Osteoblast (primary cell): ENCODE results near the gene CASQ2. TPM values are rescaled to one million over a fixed set of nuclear protein-coding genes. Genes with fewer than 3 reads are reported as not detected.

Experiments used
- DNase-seq: peaks from one replicate; pipeline ENCODE4 v3.0.0; 2011; ENCODE audit warnings: low spot score, mixed read lengths; ENCODE audit not compliant: insufficient read length; ENCODE audit errors: missing footprints
- H2AFZ ChIP-seq: 2 replicates; pipeline ENCODE4 v1.6.0; 2011; ENCODE audit warnings: mild to moderate bottlenecking, low read length
- H3K27ac ChIP-seq: 2 replicates; pipeline ENCODE4 v1.5.1; 2011; ENCODE audit warnings: mild to moderate bottlenecking, low read depth, low read length, moderate library complexity
- H3K27me3 ChIP-seq: 2 replicates; pipeline ENCODE4 v1.6.0; 2012; ENCODE audit warnings: mild to moderate bottlenecking, control low read depth, inconsistent platforms, low read length, moderate library complexity; ENCODE audit not compliant: insufficient read depth
- H3K36me3 ChIP-seq: 2 replicates; pipeline ENCODE4 v1.5.1; 2011; ENCODE audit warnings: mild to moderate bottlenecking, low read length, control low read depth, moderate library complexity; ENCODE audit not compliant: insufficient read depth
- H3K4me1 ChIP-seq: 2 replicates; pipeline ENCODE4 v1.5.1; 2011; ENCODE audit warnings: mild to moderate bottlenecking, low read length, control low read depth, moderate library complexity; ENCODE audit not compliant: insufficient read depth
- H3K4me2 ChIP-seq: 2 replicates; pipeline ENCODE4 v1.6.0; 2011; ENCODE audit warnings: mild to moderate bottlenecking, low read length; ENCODE audit not compliant: insufficient read depth
- H3K4me3 ChIP-seq: fragments of 200-600 bp; sonication (generic); 3 replicates; pipeline ENCODE4 v1.5.1; 2012; ENCODE audit warnings: mild to moderate bottlenecking, low read length, inconsistent platforms; ENCODE audit not compliant: insufficient read depth
- H3K79me2 ChIP-seq: 2 replicates; pipeline ENCODE4 v1.6.0; 2012; ENCODE audit warnings: mild to moderate bottlenecking, low read length, control low read depth, inconsistent platforms; ENCODE audit not compliant: insufficient read depth
- H3K9me3 ChIP-seq: 2 replicates; pipeline ENCODE4 v1.5.1; 2011; ENCODE audit warnings: low read depth, low read length, control low read depth
- H4K20me1 ChIP-seq: 2 replicates; pipeline ENCODE4 v1.6.0; 2012; ENCODE audit warnings: mild to moderate bottlenecking, low read length, control low read depth; ENCODE audit not compliant: insufficient read depth
- CTCF ChIP-seq: IDR thresholded peaks from 2 replicates; pipeline ENCODE4 v1.5.1; 2011; ENCODE audit warnings: mild to moderate bottlenecking, low read depth, low read length, moderate library complexity; ENCODE audit errors: extremely low read depth
- total RNA-seq: library from RNA; depleted of rRNA; stranded (reverse); fragments of >200 nt; gene quantifications from 2 replicates; pipeline ENCODE4 v1.2.3, GENCODE V29; 2012

CASQ2 gene
- total RNA-seq: not detected in 2 replicates

GRCh38 chr1:115768549-115768948 lies at the start of gene CASQ2:
Gene CASQ2 (minus strand): TSS chr1:115768714. CDS start chr1:115768541, 173 bp downstream.
- TF ChIP-seq CTCF: no peak
- H3K9me3 ChIP-seq: no peaks in the 10 kb centered on the region
- H3K27me3 ChIP-seq: peaks cover 3% of the 10 kb centered on the region
- H3K4me1 ChIP-seq: peaks cover 4% of the 10 kb centered on the region
- no peak within 1 kb of the TSS for H3K27ac ChIP-seq
- no peaks in the 10 kb centered on the region for H3K79me2 ChIP-seq
- H2AFZ ChIP-seq: no peak within 1 kb of the TSS
- no peaks in the 10 kb centered on the region for H4K20me1 ChIP-seq
- H3K4me2 ChIP-seq: no peak within 1 kb of the TSS
- H3K4me3 ChIP-seq: no peak within 1 kb of the TSS
- no peak for DNase-seq
- no peaks in the 10 kb centered on the region for H3K36me3 ChIP-seq

- H3K27me3 ChIP-seq: peaks cover 10% of the 10 kb centered on the region
- no peaks in the 10 kb centered on the region for H4K20me1 ChIP-seq
- H3K79me2 ChIP-seq: no peaks in the 10 kb centered on the region
- H3K9me3 ChIP-seq: no peaks in the 10 kb centered on the region
- no peak for TF ChIP-seq CTCF
- H3K36me3 ChIP-seq: no peaks in the 10 kb centered on the region
- no peak overlapping the region for H3K27ac ChIP-seq
- H3K4me1 ChIP-seq: no peaks in the 10 kb centered on the region
- no peak overlapping the region for H3K4me2 ChIP-seq
- H3K4me3 ChIP-seq: no peak overlapping the region
- DNase-seq: peak; percentile 3
- H2AFZ ChIP-seq: no peak overlapping the region
These were observed 47.2 kb upstream of the CASQ2 start for GRCh38 chr1:115815694-115816093.

GRCh38 chr1:115814685-115815398 lies 46.3 kb upstream of the CASQ2 start:
- H2AFZ ChIP-seq: no peak overlapping the region
- no peak for TF ChIP-seq CTCF
- no peak overlapping the region for H3K27ac ChIP-seq
- H4K20me1 ChIP-seq: no peaks in the 10 kb centered on the region
- no peaks in the 10 kb centered on the region for H3K79me2 ChIP-seq
- H3K9me3 ChIP-seq: no peaks in the 10 kb centered on the region
- H3K4me2 ChIP-seq: no peak overlapping the region
- DNase-seq: no peak
- peaks cover 12% of the 10 kb centered on the region for H3K27me3 ChIP-seq
- no peaks in the 10 kb centered on the region for H3K4me1 ChIP-seq
- H3K36me3 ChIP-seq: no peaks in the 10 kb centered on the region
- H3K4me3 ChIP-seq: no peak overlapping the region

- H3K4me1 ChIP-seq: no peaks in the 10 kb centered on the region
- no peaks in the 10 kb centered on the region for H4K20me1 ChIP-seq
- H3K27ac ChIP-seq: no peak overlapping the region
- TF ChIP-seq CTCF: no peak
- H3K79me2 ChIP-seq: no peaks in the 10 kb centered on the region
- H3K4me3 ChIP-seq: no peak overlapping the region
- peaks cover 14% of the 10 kb centered on the region for H3K27me3 ChIP-seq
- H3K9me3 ChIP-seq: no peaks in the 10 kb centered on the region
- H2AFZ ChIP-seq: no peak overlapping the region
- DNase-seq: no peak
- no peak overlapping the region for H3K4me2 ChIP-seq
- no peaks in the 10 kb centered on the region for H3K36me3 ChIP-seq
These were observed 45.2 kb upstream of the CASQ2 start for GRCh38 chr1:115813727-115814126.
